ENCODE data around the gene PANK1. TPM values are rescaled to one million over a fixed set of nuclear protein-coding genes. Genes with fewer than 3 reads are reported as not detected.

The PANK1 gene
- total RNA-seq, 1 donor from 2014 or later = 16.7 TPM

DNA sequence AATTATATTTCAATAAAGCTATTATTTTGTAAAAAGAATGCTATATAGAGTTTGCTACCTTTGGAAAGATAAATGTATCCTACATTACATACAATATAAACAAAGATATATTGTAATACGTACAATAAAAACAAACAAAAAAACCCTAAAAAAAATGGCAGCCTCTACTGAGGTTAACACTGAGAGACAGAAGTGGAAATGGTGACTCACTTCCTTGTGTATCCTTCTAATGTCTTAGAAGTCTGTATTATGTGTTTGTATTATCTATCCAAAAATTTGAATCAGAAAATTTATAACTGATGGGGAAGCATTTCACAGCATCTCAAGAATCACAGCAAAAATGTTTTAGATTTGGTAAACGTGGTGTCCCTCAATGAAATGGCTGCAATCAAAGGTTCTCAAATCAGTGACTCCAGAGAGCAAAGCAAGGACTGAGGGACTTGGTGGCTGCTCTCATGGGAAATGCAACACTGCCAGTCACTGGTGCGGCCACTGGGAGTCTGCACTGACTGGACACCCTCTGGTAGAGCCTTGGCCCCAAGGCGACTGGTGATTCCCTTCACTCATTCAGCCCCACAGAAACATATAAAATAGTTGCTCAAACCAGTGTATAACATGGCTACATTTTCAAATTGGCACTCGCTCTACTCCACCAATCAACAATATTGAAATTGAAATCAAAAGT lies 53.8 kb downstream of the PANK1 start:
- Mint-ChIP-seq H3K4me3 (ENCODE audit: unreplicated experiment) (no peak overlapping the region), H3K9me3 (ENCODE audit: unreplicated experiment) (no peaks in the 10 kb centered on the region), H3K4me1 (ENCODE audit: low read depth, unreplicated experiment) (peaks cover 10% of the 10 kb centered on the region), H3K36me3 (ENCODE audit: unreplicated experiment) (no peaks in the 10 kb centered on the region), H3K27me3 (ENCODE audit: unreplicated experiment) (no peaks in the 10 kb centered on the region), H3K27ac (ENCODE audit: unreplicated experiment) (no peak overlapping the region)
- TF ChIP-seq, protein P1, sequence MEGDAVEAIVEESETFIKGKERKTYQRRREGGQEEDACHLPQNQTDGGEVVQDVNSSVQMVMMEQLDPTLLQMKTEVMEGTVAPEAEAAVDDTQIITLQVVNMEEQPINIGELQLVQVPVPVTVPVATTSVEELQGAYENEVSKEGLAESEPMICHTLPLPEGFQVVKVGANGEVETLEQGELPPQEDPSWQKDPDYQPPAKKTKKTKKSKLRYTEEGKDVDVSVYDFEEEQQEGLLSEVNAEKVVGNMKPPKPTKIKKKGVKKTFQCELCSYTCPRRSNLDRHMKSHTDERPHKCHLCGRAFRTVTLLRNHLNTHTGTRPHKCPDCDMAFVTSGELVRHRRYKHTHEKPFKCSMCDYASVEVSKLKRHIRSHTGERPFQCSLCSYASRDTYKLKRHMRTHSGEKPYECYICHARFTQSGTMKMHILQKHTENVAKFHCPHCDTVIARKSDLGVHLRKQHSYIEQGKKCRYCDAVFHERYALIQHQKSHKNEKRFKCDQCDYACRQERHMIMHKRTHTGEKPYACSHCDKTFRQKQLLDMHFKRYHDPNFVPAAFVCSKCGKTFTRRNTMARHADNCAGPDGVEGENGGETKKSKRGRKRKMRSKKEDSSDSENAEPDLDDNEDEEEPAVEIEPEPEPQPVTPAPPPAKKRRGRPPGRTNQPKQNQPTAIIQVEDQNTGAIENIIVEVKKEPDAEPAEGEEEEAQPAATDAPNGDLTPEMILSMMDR (IDR thresholded peaks at IDR 0.05; ENCODE audit: partially characterized antibody, unreplicated experiment) = no peak
- DNase-seq = no peak

GRCh38 chr10:89590326-89590725 lies 54.7 kb downstream of the PANK1 start:
- Mint-ChIP-seq H3K36me3 (ENCODE audit: unreplicated experiment) (no peaks in the 10 kb centered on the region), H3K27ac (ENCODE audit: unreplicated experiment) (no peak overlapping the region), H3K4me1 (ENCODE audit: low read depth, unreplicated experiment) (peaks cover 10% of the 10 kb centered on the region), H3K4me3 (ENCODE audit: unreplicated experiment) (no peak overlapping the region), H3K9me3 (ENCODE audit: unreplicated experiment) (no peaks in the 10 kb centered on the region), H3K27me3 (ENCODE audit: unreplicated experiment) (no peaks in the 10 kb centered on the region)
- TF ChIP-seq, protein P1 (IDR thresholded peaks at IDR 0.05; ENCODE audit: partially characterized antibody, unreplicated experiment) = no peak
- no peak for DNase-seq

DNA sequence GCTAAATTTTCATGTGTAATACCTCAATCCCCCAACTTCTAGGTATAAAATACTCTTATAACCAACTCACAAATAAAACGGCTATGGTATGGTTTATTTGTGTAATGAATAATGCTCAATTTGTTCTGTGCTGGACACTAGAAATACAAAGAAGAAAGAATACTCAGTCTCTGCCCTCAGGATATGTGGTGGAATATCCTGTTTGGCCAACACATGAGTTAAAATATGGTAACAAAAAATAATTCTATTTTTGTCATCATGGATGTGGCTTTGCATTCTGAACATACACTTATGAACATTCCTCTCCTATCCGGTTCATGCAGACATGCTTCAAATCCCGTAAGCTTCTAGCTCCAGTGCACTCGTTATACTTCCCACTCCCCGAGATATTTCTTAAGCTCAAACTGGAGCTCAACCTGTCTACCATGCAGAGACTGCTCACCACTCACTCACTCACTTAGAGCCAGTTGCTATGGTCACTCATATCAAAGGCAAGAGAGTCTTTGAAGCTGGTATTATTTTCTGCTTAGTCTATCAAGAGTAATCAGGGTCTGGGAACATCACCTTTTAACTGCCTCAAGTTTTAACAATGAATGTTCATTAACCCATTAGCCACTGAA lies 55.8 kb downstream of the PANK1 start:
- Mint-ChIP-seq H3K9me3 (ENCODE audit: unreplicated experiment) (no peaks in the 10 kb centered on the region), H3K27ac (ENCODE audit: unreplicated experiment) (no peak overlapping the region), H3K4me1 (ENCODE audit: low read depth, unreplicated experiment) (peaks cover 4% of the 10 kb centered on the region), H3K27me3 (ENCODE audit: unreplicated experiment) (no peaks in the 10 kb centered on the region), H3K36me3 (ENCODE audit: unreplicated experiment) (no peaks in the 10 kb centered on the region), H3K4me3 (ENCODE audit: unreplicated experiment) (no peak overlapping the region)
- DNase-seq = no peak
- TF ChIP-seq, protein P1 (IDR thresholded peaks at IDR 0.05; ENCODE audit: partially characterized antibody, unreplicated experiment) = no peak

DNA sequence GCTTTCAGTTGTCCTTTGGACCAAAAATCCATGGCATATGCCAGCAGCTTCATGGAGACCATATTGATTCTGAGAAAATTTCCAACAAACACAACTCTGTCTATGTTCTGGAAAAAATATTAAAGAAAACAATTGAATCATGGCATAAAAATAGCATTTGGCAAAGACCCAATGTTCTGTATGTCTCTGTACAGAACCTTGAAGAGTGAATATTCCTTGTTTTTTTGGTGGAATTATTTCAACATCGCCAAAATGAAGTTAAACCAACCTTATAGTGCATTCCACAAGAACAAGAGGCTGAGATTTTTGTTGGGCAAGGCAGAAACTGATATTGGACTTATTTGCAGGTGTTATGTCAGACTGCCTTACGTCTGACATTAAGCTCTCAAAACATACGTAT lies 56.4 kb downstream of the PANK1 start:
- no peak overlapping the region for H3K4me3 Mint-ChIP-seq (ENCODE audit: unreplicated experiment)
- peaks cover 2% of the 10 kb centered on the region for H3K4me1 Mint-ChIP-seq (ENCODE audit: low read depth, unreplicated experiment)
- no peaks in the 10 kb centered on the region for H3K36me3 Mint-ChIP-seq (ENCODE audit: unreplicated experiment)
- no peak for DNase-seq
- no peaks in the 10 kb centered on the region for H3K9me3 Mint-ChIP-seq (ENCODE audit: unreplicated experiment)
- H3K27me3 Mint-ChIP-seq (ENCODE audit: unreplicated experiment) = no peaks in the 10 kb centered on the region
- no peak overlapping the region for H3K27ac Mint-ChIP-seq (ENCODE audit: unreplicated experiment)
- TF ChIP-seq, protein P1 (IDR thresholded peaks at IDR 0.05; ENCODE audit: partially characterized antibody, unreplicated experiment) = no peak

DNA sequence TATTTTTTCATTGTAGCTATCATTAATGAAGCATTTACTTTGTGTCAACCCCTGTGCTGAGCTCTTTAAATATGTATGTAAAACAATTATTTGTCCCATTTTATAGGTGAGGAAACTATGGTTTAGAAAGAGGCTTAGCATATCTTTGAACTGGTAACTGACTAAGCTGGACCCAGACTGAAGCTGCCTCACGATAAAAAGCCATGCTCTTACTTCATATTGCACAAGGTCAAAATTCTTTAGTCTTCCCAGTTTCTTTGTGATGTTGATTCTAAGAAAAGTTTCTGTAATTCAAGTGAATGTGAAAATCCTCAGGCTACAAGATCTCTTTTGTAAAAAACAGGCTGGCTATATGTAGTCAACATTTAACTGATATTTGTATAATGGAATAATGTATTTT lies 63.0 kb downstream of the PANK1 start:
- DNase-seq = no peak
- Mint-ChIP-seq H3K9me3 (ENCODE audit: unreplicated experiment) (no peaks in the 10 kb centered on the region), H3K4me3 (ENCODE audit: unreplicated experiment) (no peak overlapping the region), H3K27me3 (ENCODE audit: unreplicated experiment) (no peaks in the 10 kb centered on the region), H3K36me3 (ENCODE audit: unreplicated experiment) (no peaks in the 10 kb centered on the region), H3K27ac (ENCODE audit: unreplicated experiment) (no peak overlapping the region), H3K4me1 (ENCODE audit: low read depth, unreplicated experiment) (no peaks in the 10 kb centered on the region)
- TF ChIP-seq, protein P1 (IDR thresholded peaks at IDR 0.05; ENCODE audit: partially characterized antibody, unreplicated experiment) = no peak

All from glutamatergic neuron (in vitro differentiated cells).